Upper lobe of right lung (tissue), 1 donor: ENCODE measurements around the gene YPEL1. TPM values are rescaled to one million over a fixed set of nuclear protein-coding genes. Genes with fewer than 3 reads are reported as not detected.
A peak's percentile ranks its signal among the peaks of the same experiment; 100 is the strongest.

Experiments
- ATAC-seq: fragments of 200-7000 bp; cut with Tn5 transposase; one replicate; pipeline ENCODE4 v1.9.1; 2020; ENCODE audit warnings: mild to moderate bottlenecking, moderate library complexity
- DNase-seq: peaks from one replicate; pipeline ENCODE4 v3.0.0-alpha.2; 2020
- H3K27ac ChIP-seq: fragments of 200-600 bp; one replicate; pipeline ENCODE4 v1.8.0; 2022
- H3K27me3 ChIP-seq: fragments of 200-600 bp; one replicate; pipeline ENCODE4 v1.8.0; 2022; ENCODE audit warnings: mild to moderate bottlenecking
- H3K36me3 ChIP-seq: fragments of 200-600 bp; one replicate; pipeline ENCODE4 v1.8.0; 2022
- H3K4me1 ChIP-seq: fragments of 200-600 bp; one replicate; pipeline ENCODE4 v1.8.0; 2022
- H3K4me3 ChIP-seq: fragments of 200-600 bp; one replicate; pipeline ENCODE4 v1.8.0; 2022; ENCODE audit warnings: mild to moderate bottlenecking
- H3K9me3 ChIP-seq: fragments of 200-600 bp; one replicate; pipeline ENCODE4 v1.8.0; 2022
- intact Hi-C: fragments of 100-400 bp; cut with DNase I; formaldehyde crosslinking; loops from one replicate; pipeline ENCODE4 v1.11.0; 2022
- total RNA-seq: library from RNA; stranded (reverse); fragmentation: NEBNext Ultra II Directional; extraction: Animal tissue kit (Norgen Biotek cat#: 25700); gene quantifications from one replicate; pipeline ENCODE4 v1.2.1, GENCODE V29; 2021
- TF ChIP-seq, protein P1 (sequence below): fragments of 200-600 bp; IDR thresholded peaks from one replicate; pipeline ENCODE4 v1.8.0; 2022; ENCODE audit warnings: antibody characterized with exemption
- donor health status: DM: no; HTN: yes; CAD: no; lungs with severe emphysema.

Gene YPEL1
- total RNA-seq, 1 donor from 2014 or later, result 6.7 TPM

- Histone ChIP-seq H3K4me3 (no peak overlapping the region), H3K36me3 (peaks cover 73% of the 10 kb centered on the region), H3K4me1 (no peaks in the 10 kb centered on the region), H3K27me3 (no peaks in the 10 kb centered on the region), H3K9me3 (no peaks in the 10 kb centered on the region), H3K27ac (peak overlapping the region; percentile 33)
- intact Hi-C loops, result no loop called here
- TF ChIP-seq, protein P1, sequence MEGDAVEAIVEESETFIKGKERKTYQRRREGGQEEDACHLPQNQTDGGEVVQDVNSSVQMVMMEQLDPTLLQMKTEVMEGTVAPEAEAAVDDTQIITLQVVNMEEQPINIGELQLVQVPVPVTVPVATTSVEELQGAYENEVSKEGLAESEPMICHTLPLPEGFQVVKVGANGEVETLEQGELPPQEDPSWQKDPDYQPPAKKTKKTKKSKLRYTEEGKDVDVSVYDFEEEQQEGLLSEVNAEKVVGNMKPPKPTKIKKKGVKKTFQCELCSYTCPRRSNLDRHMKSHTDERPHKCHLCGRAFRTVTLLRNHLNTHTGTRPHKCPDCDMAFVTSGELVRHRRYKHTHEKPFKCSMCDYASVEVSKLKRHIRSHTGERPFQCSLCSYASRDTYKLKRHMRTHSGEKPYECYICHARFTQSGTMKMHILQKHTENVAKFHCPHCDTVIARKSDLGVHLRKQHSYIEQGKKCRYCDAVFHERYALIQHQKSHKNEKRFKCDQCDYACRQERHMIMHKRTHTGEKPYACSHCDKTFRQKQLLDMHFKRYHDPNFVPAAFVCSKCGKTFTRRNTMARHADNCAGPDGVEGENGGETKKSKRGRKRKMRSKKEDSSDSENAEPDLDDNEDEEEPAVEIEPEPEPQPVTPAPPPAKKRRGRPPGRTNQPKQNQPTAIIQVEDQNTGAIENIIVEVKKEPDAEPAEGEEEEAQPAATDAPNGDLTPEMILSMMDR, result no peak
- no peak for ATAC-seq
- DNase-seq, result no peak
Observed at GRCh38 chr22:21761994-21762680, 26.5 kb upstream of the YPEL1 start.

DNA sequence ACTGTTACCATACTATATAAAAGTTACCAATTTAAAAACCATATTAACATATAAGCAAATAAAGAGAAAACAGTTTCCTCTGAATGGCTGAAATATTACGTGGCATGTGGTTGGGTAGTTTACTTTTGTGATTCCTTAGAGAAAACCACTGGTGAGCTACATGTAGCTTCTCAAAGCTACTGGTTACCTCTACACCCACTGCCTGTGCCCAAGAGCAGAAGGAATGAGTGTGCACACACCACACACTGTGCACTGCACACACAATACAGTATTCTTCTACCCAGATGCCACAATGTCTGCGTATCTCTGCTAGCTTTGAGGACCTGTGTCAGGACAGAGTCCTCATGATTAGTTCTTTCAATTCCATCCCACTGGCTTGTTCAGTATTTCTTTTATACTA is 25.5 kb upstream of the YPEL1 start:
- ATAC-seq (no peak), DNase-seq (no peak)
- Histone ChIP-seq H3K27me3 (no peaks in the 10 kb centered on the region), H3K4me1 (no peaks in the 10 kb centered on the region), H3K9me3 (no peaks in the 10 kb centered on the region), H3K27ac (no peak overlapping the region), H3K36me3 (peaks cover 62% of the 10 kb centered on the region), H3K4me3 (no peak overlapping the region)
- intact Hi-C loops, result no loop called here
- TF ChIP-seq, protein P1, result no peak

DNA sequence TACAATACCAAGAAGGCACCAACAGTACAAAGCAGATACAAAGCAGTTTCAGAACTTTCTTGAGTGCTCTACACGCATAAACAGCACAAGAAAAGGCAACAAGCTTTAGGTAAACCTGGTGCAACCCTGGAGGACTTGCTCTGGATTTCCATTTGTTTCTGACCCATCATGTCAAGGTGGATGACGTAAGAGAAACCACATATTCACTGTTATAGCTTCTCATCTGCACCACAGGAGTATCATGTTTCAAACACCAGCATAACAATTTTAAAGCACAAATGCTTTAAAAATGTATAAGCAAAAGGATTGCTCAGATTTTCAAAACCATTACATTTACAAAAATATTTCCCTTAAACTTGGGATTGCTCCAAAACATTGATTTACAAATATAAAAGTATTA is 25.0 kb upstream of the YPEL1 start:
- ATAC-seq (no peak), DNase-seq (no peak)
- no peak overlapping the region for H3K4me3 ChIP-seq
- no peaks in the 10 kb centered on the region for H3K27me3 ChIP-seq
- no peaks in the 10 kb centered on the region for H3K9me3 ChIP-seq
- peaks cover 1% of the 10 kb centered on the region for H3K4me1 ChIP-seq
- H3K27ac ChIP-seq, result no peak overlapping the region
- intact Hi-C loops, result no loop called here
- TF ChIP-seq, protein P1, result no peak
- peaks cover 58% of the 10 kb centered on the region for H3K36me3 ChIP-seq

DNA sequence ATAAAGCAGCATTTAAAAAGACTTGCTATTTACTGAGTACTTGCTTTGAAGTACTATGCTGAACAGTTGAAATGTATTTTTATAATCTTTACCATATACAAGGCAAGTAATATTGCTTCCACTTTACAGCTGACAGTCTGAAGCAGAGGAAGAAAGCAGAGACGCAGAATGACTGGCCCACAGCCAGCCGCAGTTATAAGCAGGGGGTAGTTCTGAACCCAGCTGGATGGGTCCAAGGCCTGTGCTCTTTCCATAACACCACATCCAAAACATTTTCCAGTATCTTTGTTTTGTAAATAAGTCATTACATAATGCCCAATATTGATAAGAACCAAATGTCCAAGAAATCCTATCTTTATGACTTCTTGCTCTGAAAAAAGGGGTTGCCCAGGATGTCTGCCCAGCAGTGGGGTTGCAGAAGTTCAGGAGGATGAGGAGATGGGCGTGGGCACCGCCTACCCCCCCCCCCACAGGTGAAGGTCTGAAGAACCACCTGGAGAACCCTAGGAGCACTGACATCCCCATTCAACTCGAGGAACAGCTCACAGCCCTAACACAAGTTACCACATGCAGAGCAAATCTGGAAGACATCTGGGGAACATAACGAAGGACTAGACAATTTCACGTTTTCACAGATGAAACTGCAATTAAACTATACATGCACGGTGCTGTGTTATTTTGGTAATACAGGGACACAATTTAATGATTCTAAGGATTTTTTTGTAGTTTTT is 24.2 kb upstream of the YPEL1 start:
- intact Hi-C loops, result no loop called here
- TF ChIP-seq, protein P1, result no peak
- H3K4me3 ChIP-seq, result no peak overlapping the region
- no peaks in the 10 kb centered on the region for H3K9me3 ChIP-seq
- ATAC-seq (no peak), DNase-seq (no peak)
- H3K27me3 ChIP-seq, result no peaks in the 10 kb centered on the region
- H3K27ac ChIP-seq, result no peak overlapping the region
- H3K36me3 ChIP-seq, result peaks cover 49% of the 10 kb centered on the region
- H3K4me1 ChIP-seq, result peaks cover 4% of the 10 kb centered on the region

DNA sequence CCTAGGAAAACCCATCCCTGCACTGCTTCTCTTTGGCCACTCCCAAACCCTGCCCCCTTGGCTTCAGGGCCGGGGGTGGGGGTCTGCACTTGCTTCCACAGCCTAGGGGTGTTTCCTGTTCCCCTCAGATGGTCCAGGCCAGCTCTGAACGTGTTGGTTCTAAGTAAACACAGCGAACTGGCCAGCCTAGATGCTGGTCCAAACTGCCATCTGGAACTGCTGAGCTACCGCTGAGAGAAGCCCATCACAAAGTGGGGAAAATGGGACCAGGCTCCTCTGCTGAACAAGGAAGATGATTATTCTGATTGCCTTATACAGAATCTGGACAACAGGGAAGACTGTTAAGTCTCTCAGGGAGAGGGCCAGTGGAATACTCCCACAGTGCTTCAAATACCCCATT is 23.5 kb upstream of the YPEL1 start:
- Histone ChIP-seq H3K27ac (no peak overlapping the region), H3K9me3 (no peaks in the 10 kb centered on the region), H3K36me3 (peaks cover 42% of the 10 kb centered on the region), H3K4me3 (no peak overlapping the region), H3K27me3 (no peaks in the 10 kb centered on the region), H3K4me1 (peaks cover 9% of the 10 kb centered on the region)
- intact Hi-C loops, result no loop called here
- TF ChIP-seq, protein P1, result no peak
- no peak for ATAC-seq
- DNase-seq, result no peak
